H1 (cell line): Measurements from ENCODE around the gene COL4A1. TPM values are rescaled to one million over a fixed set of nuclear protein-coding genes. Genes with fewer than 3 reads are reported as not detected.

Source experiments
- EZH2 ChIP-seq: fragments of 200-600 bp; sonication (generic); IDR thresholded peaks from 2 replicates; pipeline ENCODE4 v1.7.1; 2012; ENCODE audit warnings: low read depth, mild to moderate bottlenecking, moderate library complexity, low read length, inconsistent platforms; ENCODE audit not compliant: severe bottlenecking
- PHF8 ChIP-seq: fragments of 200-600 bp; sonication (generic); conservative IDR thresholded peaks from 2 replicates; pipeline ENCODE4 v1.7.1; 2012; ENCODE audit warnings: low read depth, mild to moderate bottlenecking, inconsistent platforms, low read length, moderate library complexity
- SIN3A ChIP-seq, 2 experiments: IDR thresholded peaks in 1 of 2; conservative IDR thresholded peaks in 1 of 2; 2 replicates each; pipeline ENCODE4 v1.6.1; 2011 to 2012; ENCODE audit warnings: low read length in 2 of 2, improper control_type of control experiment in 1 of 2, low read depth in 1 of 2, mild to moderate bottlenecking in 1 of 2
- SIX5 ChIP-seq: IDR thresholded peaks from 2 replicates; pipeline ENCODE4 v1.6.1; 2011; ENCODE audit warnings: mild to moderate bottlenecking, low read depth, low read length
- polyA plus RNA-seq, 7 experiments: library from polyadenylated mRNA; depleted of rRNA in 3 of 7; stranded (reverse) in 5 of 7; unstranded in 2 of 7; fragments of >200 nt in 5 of 7; fragments of 200-250 nt in 2 of 7; gene quantifications; 1 replicate in 5 of 7; 2 replicates in 1 of 7; 4 replicates in 1 of 7; pipeline versions ENCODE4 v1.2.1 to v1.2.3, GENCODE V29; 2011 to 2013; ENCODE audit warnings: missing spikeins in 2 of 7, mixed read lengths in 2 of 7
- total RNA-seq: library from RNA; stranded (reverse); fragmentation: NEBNext Ultra II Directional; extraction: Animal tissue kit (Norgen Biotek cat#: 25700); gene quantifications from 2 replicates; pipeline ENCODE4 v1.2.1, GENCODE V29; 2021
- TF ChIP-seq, protein P1 (sequence below): fragments of 300-600 bp; sonication (generic); IDR thresholded peaks from 2 replicates; pipeline ENCODE4 v1.7.1; 2012; ENCODE audit warnings: low read length, moderate library complexity, mild to moderate bottlenecking, inconsistent platforms; ENCODE audit not compliant: insufficient replicate concordance
- TF ChIP-seq, protein P2 (sequence below): IDR thresholded peaks from 2 replicates; pipeline ENCODE4 v1.6.1; 2012; ENCODE audit warnings: inconsistent platforms

The COL4A1 gene
- total and polyA plus RNA-seq, 2 of the 8 experiments (the other 6 are each of a cell fraction or from before 2014, with no cell fraction given): 30.7 to 82.0 TPM

DNA sequence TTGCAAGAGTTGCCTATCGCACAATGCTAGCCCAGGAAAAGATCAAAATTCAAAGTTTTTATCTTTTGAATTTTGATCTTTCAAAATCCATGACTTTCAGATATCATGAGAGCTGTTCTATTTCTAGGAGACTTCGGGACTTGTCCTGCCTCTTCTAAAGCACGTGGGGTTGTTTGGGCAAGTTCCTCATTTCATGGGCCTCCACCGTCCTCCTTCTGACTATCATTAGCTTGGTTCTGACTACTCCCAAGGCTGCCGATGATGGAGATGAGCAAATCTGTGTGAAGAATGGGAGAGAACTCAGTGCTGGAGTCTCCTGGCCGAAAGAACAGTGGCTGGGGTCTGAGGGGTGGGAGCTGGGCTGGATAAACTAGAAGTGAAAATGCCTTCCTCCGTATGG lies 86.5 kb downstream of the COL4A1 start (continued):
- TF ChIP-seq, protein P1, sequence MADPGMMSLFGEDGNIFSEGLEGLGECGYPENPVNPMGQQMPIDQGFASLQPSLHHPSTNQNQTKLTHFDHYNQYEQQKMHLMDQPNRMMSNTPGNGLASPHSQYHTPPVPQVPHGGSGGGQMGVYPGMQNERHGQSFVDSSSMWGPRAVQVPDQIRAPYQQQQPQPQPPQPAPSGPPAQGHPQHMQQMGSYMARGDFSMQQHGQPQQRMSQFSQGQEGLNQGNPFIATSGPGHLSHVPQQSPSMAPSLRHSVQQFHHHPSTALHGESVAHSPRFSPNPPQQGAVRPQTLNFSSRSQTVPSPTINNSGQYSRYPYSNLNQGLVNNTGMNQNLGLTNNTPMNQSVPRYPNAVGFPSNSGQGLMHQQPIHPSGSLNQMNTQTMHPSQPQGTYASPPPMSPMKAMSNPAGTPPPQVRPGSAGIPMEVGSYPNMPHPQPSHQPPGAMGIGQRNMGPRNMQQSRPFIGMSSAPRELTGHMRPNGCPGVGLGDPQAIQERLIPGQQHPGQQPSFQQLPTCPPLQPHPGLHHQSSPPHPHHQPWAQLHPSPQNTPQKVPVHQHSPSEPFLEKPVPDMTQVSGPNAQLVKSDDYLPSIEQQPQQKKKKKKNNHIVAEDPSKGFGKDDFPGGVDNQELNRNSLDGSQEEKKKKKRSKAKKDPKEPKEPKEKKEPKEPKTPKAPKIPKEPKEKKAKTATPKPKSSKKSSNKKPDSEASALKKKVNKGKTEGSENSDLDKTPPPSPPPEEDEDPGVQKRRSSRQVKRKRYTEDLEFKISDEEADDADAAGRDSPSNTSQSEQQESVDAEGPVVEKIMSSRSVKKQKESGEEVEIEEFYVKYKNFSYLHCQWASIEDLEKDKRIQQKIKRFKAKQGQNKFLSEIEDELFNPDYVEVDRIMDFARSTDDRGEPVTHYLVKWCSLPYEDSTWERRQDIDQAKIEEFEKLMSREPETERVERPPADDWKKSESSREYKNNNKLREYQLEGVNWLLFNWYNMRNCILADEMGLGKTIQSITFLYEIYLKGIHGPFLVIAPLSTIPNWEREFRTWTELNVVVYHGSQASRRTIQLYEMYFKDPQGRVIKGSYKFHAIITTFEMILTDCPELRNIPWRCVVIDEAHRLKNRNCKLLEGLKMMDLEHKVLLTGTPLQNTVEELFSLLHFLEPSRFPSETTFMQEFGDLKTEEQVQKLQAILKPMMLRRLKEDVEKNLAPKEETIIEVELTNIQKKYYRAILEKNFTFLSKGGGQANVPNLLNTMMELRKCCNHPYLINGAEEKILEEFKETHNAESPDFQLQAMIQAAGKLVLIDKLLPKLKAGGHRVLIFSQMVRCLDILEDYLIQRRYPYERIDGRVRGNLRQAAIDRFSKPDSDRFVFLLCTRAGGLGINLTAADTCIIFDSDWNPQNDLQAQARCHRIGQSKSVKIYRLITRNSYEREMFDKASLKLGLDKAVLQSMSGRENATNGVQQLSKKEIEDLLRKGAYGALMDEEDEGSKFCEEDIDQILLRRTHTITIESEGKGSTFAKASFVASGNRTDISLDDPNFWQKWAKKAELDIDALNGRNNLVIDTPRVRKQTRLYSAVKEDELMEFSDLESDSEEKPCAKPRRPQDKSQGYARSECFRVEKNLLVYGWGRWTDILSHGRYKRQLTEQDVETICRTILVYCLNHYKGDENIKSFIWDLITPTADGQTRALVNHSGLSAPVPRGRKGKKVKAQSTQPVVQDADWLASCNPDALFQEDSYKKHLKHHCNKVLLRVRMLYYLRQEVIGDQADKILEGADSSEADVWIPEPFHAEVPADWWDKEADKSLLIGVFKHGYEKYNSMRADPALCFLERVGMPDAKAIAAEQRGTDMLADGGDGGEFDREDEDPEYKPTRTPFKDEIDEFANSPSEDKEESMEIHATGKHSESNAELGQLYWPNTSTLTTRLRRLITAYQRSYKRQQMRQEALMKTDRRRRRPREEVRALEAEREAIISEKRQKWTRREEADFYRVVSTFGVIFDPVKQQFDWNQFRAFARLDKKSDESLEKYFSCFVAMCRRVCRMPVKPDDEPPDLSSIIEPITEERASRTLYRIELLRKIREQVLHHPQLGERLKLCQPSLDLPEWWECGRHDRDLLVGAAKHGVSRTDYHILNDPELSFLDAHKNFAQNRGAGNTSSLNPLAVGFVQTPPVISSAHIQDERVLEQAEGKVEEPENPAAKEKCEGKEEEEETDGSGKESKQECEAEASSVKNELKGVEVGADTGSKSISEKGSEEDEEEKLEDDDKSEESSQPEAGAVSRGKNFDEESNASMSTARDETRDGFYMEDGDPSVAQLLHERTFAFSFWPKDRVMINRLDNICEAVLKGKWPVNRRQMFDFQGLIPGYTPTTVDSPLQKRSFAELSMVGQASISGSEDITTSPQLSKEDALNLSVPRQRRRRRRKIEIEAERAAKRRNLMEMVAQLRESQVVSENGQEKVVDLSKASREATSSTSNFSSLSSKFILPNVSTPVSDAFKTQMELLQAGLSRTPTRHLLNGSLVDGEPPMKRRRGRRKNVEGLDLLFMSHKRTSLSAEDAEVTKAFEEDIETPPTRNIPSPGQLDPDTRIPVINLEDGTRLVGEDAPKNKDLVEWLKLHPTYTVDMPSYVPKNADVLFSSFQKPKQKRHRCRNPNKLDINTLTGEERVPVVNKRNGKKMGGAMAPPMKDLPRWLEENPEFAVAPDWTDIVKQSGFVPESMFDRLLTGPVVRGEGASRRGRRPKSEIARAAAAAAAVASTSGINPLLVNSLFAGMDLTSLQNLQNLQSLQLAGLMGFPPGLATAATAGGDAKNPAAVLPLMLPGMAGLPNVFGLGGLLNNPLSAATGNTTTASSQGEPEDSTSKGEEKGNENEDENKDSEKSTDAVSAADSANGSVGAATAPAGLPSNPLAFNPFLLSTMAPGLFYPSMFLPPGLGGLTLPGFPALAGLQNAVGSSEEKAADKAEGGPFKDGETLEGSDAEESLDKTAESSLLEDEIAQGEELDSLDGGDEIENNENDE: no peak
- TF ChIP-seq EZH2 (no peak), SIX5 (no peak), SIN3A (conservative IDR thresholded peaks at IDR 0.05 in 1 of 2, IDR thresholded peaks at IDR 0.05 in 1 of 2; ENCODE audit: low read depth in 1 of 2, low read length in 2 of 2) (no peak), PHF8 (no peak)
- TF ChIP-seq, protein P2, sequence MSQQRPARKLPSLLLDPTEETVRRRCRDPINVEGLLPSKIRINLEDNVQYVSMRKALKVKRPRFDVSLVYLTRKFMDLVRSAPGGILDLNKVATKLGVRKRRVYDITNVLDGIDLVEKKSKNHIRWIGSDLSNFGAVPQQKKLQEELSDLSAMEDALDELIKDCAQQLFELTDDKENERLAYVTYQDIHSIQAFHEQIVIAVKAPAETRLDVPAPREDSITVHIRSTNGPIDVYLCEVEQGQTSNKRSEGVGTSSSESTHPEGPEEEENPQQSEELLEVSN: no peak
- TF ChIP-seq, all 59 proteins: peak for 0
